Central memory CD4-positive, alpha-beta T cell (primary cell): ENCODE data around the gene ZFAND6.
A peak's percentile ranks its signal among the peaks of the same experiment; 100 is the strongest.

Source experiments
- DNase-seq: peaks from one replicate; pipeline ENCODE4 v3.0.0; 2022

ZFAND6 gene

DNA sequence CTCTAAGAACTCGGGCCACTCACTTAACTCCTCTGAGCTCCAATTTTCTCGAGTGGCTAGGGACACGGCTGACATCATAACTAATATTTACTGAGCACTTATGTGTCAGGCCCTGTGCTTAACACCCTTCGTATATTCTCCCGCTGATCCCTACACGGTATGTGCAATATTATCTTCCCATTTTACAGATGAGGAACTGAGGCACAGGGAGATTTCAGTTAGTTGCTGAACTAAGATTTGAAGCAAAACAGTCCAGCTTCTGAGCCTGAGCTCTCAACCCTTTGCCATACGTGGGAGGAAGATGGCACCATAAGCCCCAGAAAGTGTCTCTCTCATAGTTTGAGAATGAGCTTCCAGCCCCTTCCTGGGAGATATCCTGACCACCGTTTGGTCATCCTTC is 112.9 kb downstream of the ZFAND6 start:
- no peak for DNase-seq

DNA sequence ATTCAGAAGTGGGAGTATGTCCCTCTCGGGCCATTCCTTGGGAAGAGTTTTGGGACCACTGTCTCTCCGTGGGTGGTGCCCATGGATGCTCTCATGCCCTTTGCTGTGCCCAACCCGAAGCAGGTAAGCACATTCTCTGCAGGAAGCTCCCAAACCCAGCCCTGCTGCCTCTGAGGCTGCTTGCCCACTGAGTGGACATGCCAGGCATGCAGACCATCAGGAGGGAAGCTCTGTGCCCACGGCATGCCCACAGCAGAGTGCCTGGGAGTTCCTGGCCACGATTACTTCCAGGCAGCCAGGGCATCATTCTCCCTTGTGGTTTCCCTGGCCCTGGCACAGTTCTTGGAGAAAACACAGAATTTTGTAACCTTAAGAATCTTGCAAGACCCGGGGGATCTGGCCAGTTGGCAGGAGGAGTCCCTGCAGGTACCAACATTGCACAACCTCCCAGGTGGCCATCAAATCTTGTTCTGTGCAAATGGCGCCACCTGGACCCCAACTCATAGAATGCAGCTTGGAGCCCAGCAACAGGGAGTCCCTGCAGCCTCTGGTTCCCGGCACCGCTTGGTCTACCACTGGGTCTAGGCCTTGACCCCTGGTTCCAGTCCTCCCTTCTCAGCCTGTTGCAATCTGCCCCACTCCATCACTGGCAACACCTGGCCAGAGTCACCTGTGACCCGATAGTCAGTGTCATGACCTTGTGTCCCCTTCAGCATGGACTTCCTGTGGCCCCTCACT is 113.7 kb downstream of the ZFAND6 start:
- DNase-seq = peak; percentile 48

DNA sequence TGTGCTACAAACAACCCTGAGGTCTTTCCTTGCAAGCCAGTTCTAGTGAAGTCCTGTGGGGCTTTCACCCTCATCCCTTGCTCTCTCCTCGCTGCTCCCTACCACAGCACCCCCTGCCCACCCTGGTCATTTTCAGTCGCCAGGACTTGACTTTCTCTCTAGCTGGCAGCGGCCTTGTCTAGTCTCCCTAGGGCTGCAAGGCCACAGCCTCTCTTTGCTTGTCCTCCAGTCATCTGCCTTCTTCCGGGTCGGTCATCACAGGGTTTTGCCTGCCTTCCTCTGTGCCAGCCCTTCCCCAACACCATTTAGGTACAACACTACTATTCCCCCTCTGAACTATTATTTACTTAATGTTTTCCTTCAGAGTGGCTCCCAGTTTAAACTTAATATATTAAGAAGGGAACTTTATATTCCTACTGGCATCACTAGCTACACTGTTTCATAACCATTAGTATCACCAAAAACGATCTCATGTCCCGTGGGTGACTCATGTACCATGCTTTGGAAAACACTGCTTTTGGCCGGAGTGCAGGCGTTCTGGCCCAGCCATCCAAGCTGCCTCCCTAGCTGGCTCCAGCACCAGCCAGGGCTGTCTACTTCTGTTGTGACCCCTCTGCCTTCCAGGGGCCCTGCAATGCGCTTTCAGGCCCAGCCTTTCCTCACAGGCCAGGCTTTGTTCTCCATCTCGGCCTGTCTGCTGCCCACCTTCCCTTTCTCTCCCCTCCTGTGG is 114.7 kb downstream of the ZFAND6 start:
- no peak for DNase-seq

DNA sequence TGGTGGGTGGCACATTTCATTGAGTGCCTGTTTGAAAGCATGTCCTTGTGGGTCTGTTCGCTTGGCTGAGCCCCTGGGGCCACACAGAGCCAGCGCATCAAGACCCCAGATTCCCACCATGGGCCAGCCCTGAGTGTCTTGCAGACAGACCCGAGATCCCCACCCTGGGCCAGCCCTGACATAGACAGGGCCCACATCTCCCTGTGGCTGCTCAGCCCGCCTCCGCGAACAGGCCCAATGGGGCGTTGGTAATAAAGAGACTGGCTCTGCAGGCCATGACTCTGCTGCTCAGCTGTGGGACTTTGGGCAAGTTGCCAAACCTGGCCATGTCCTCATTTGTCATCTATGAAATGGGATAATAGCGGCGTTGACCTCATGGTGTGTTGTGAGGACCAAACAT is 116.0 kb downstream of the ZFAND6 start:
- DNase-seq = no peak

DNA sequence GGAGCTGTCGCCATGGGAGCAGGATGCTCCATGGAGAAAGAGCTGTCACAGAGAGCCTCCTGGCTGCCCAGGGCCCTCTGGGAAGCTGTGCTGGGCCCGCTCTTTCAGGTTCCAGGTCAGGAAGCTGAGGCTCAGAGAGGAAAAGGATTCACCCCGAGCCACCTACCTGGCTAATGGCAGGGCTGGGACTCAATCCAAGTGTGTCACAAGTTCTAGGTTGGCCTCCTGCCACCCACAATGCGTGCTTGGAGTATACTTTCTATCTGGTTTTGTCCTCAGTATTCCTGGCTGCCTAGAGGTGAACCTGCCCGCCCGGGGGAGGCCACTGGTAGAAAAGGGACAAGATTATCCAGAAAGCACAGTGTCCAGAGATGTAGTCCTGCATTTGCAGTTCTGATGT is 117.0 kb downstream of the ZFAND6 start:
- no peak for DNase-seq

DNA sequence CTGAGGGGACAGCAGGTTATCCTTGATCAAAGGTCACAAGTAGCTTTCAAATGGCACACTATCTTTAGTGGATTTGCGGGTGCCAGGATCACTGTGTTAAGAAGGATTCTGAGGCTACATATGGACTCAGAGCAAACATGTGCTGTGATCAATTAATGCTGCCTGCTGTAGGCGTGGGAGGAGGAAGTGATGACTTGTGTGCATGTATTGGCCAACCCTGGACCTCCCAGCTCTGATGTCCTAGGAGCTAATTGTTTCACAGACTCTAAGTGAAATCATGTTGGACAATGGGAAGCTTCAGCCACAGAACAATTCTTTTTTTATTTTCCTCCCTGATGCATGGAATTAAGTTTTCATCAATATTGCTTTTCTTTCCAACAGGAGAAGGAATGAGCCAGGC is 117.7 kb downstream of the ZFAND6 start:
- DNase-seq = no peak

DNA sequence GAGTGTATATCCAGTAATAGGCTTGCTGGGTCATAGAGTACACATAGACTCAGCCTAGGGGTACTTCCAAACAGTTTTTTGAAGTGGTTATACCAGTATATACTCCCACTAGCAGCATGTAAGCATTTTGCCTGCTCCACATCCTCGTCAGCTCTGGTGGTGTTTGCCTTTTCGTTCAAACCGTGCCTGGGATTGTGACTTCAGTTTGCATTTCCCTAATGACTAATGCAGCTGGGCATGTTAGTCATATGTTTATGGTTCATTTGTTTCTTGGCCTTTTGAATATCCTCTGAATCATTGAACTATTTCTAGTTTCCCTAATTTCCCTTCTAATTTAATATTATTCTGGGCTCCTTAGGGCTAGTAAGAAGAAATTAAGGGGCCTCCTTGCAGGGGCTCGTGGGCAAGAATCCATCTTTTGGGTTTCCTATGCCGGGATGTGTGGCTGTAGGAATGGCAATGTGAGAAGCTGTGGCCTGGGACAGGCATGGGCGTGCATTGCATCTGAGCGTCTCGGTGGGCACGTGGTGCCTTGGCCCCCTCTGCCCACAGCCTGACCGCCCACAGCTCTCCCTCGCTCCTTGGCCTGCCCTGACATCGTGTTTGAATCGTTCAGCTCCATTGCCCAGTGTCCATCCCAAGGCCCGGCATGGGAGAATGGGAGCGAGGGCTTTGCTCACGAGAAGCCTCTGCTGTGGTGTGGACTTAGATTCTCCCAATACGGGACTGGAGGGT is 119.7 kb downstream of the ZFAND6 start:
- no peak for DNase-seq

DNA sequence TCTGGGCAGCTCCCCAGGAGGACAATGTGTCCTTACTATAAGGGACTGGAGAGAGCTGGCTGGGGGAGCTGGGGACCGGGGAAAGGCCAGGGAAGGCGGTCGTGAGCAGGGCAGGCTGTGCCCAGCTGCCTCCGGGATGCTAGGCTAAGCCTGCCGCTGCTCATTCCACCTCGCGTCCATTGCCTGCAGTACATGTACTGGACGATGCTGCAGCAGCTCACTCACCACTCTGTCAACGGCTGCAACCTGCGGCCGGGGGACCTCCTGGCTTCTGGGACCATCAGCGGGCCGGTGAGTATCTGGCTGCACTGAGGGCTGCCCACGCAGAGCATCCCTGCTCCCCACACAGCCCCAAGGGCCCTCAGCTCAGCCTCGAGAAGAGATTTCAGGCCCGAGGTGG is 120.5 kb downstream of the ZFAND6 start:
- DNase-seq = no peak

DNA sequence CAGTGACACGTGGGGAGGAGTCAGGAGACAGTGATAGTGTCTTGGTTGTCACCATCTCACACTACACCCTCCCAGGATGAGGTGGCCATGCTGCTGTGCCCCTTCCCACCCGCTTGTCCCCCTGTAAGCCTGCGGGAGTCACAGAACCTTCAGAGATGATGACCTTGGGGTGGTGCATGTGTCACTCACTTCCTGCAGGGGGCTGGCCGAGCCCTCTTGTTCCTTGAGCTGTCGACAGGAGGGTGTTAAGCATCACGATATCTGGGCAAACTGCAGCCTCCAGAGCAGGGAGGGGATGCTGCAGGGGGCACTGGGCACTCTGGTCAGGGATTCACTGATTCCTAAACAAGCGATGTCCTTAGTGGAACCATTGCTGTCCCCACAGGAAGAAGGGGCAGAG is 121.0 kb downstream of the ZFAND6 start:
- no peak for DNase-seq

DNA sequence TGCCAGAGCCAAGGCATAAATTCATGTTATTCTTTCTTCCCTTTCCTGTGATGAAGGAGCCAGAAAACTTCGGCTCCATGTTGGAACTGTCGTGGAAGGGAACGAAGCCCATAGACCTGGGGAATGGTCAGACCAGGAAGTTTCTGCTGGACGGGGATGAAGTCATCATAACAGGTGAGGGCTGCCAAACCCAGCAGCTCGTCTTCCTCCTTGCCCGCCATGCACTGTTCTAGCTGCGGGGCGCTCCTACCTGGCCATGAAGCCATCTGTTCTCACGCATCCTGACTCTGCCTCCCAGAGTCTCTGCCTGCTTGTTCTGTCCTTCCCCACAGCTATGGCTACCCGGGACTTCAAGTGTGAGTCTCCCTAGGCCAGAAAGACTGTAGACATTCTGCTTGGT is 121.5 kb downstream of the ZFAND6 start:
- no peak for DNase-seq

DNA sequence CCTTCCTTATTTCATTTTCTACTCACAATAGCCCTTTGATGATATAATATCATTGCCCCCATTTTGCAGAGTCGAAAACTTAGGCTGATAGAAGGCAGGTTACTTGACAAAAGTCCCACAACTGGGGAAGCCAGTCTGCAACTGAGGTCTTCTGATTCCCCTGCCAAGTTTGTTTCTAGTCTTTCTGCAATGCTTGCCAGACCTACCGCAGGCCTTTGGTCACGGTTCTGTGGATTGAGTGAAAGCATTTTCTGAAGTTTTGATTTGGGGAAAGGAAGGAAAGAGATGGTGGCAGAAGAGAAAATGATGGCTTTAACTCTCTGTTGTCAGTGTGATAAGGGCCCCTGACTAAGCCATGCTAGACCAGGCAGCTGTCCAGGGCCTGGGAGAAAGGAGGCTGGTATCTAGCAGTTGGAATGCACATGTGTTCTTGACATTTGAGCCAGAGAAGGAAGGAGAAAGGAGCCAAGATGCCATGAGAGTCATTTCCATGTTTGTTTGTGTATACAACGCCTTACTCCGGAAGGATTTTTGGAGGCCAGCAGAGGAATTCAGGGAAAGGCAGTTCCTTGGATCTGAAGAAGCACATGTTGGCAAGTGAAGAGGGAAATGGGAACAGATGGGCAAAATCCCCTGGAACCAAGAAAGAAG is 123.3 kb downstream of the ZFAND6 start:
- DNase-seq = no peak

DNA sequence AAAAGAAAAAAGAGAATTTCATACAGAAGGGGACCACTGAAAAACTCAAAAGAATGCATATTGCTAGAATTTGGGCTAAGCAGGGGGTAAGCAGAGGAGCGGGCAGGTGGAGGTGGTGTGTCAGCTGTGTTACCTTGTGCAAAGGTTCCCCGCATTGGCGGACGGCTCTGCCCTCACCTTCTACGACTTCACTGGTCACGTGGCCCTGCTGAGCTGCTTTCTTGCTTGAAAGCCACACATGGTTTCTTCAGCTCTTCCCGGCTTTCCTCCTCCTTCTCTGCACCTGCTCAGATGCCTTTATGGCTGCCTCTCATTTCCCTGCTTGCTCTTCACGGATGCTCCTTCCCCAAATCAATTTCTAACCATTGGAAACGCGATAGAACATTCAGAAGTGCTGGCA is 123.8 kb downstream of the ZFAND6 start:
- DNase-seq = no peak

DNA sequence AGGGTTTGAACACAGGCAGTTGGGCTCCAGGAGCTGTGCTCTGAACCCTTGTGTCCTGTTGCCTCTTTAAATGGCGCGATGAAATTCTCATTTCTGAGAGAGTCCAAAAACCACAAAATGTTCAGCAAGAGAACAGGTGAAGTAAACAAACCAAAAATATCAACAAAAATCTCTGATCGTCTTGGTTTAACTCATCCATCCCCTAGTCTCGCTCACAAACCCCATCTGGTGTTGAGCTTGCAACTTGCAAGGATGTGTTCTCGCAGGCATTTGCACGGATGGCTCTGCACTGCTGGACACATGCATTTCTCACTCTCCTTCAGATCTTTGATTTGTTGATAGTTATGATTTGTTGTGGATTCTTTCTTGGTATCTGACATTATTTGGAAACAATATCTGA is 124.4 kb downstream of the ZFAND6 start:
- DNase-seq = no peak

DNA sequence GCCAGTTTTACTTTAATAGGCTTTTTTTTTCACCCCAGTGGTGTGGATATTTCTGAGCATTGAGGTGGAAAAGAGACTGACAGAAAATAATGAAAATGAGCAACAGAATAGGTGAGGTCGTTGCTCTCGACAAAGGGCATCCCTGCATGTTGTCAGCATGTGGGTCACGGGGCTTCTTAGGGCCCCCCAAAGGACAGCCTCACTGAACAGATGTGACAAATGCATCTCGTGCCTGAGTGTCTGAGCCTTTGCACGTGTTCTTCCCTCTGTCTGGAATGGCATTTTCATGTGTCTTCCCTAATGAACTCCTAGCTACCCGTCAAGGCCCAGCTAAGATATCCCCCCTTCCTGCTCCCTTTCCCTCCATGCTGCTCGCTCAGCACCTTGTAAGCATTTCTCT is 125.1 kb downstream of the ZFAND6 start:
- no peak for DNase-seq

DNA sequence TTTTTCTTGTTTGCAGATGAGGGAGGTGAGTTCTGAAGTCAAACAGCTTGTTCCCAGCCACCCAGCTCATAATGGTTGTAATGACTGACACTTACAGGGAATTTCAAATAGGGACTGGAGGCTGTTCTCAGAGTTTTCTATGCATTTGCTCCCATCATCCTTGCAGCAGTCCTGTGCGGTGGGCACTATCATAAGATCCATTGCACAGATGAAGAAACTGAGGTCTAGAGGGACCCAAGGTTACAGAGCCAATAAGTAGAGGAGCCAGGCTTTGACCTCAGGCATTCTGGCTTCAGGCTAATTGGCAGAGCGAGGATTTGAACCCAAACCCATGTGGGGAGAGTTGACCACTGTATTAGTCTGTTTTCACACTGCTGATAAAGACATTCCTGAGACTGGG is 125.7 kb downstream of the ZFAND6 start:
- no peak for DNase-seq

DNA sequence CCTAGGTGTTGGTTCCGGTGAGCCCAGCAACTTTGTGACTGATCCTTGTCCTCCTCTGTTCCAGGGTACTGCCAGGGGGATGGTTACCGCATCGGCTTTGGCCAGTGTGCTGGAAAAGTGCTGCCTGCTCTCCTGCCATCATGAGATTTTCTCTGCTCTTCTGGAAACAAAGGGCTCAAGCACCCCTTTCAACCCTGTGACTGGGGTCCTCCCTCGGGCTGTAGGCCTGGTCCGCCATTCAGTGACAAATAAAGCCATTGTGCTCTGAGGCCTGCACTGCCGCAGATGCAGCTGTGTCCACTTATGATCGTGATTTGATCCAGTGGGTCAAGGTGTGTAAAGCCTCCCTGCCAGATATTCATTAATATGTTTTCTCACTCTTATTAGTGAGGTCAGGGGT is 126.6 kb downstream of the ZFAND6 start:
- DNase-seq = no peak

DNA sequence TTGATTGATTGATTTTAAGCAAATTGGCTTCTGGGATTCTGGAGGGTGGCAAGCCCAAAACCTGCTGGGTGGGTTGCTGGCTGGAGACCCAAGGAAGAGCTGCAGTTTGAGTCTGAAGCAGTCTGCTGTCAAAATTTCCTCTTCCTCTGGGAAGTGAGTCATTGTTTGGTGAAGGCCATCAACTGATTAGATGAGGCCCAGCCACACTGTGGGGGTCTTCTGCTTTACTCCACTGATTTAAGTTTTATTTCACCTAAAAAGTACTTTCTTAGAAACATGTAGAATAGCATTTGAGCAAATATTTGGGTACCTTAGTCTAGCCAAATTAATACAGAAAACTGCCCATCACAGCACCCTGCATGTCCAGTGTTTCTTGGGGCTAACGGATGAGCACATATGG is 127.1 kb downstream of the ZFAND6 start:
- no peak for DNase-seq
